Heart left ventricle (tissue), 16 donors: Measurements from ENCODE around the gene LRRTM4. TPM values are rescaled to one million over a fixed set of nuclear protein-coding genes. Genes with fewer than 3 reads are reported as not detected.

ENCODE experiments used
- ATAC-seq, 4 donors: fragments of 200-7000 bp; cut with Tn5 transposase; one replicate each; pipeline ENCODE4 v1.9.1; 2020 to 2022; ENCODE audit warnings: moderate library complexity in 4 of 4, mild to moderate bottlenecking in 3 of 4, moderate number of reproducible peaks in 1 of 4
- DNase-seq, 5 donors: peaks; one replicate each; pipeline ENCODE4 v3.0.0-alpha.2; 2020
- H3K27ac ChIP-seq, 12 donors: fragments of 200-600 bp; sonication (generic) in 4 of 12; one replicate each; pipeline versions ENCODE4 v1.5.0 to v1.8.0; 2016 to 2022; ENCODE audit warnings: mild to moderate bottlenecking in 2 of 12
- H3K27me3 ChIP-seq, 9 donors: fragments of 200-600 bp; sonication (generic) in 2 of 9; one replicate each; pipeline versions ENCODE4 v1.5.1 to v1.8.0; 2016 to 2022; ENCODE audit warnings: mild to moderate bottlenecking in 3 of 9
- H3K36me3 ChIP-seq, 9 donors: fragments of 200-600 bp; sonication (generic) in 2 of 9; one replicate each; pipeline versions ENCODE4 v1.5.0 to v1.8.0; 2018 to 2022; ENCODE audit warnings: mild to moderate bottlenecking in 2 of 9
- H3K4me1 ChIP-seq, 12 donors: fragments of 200-600 bp; sonication (generic) in 4 of 12; one replicate each; pipeline versions ENCODE4 v1.5.0 to v1.8.0; 2016 to 2022; ENCODE audit warnings: mild to moderate bottlenecking in 3 of 12
- H3K4me3 ChIP-seq, 12 donors: fragments of 200-600 bp; sonication (generic) in 4 of 12; one replicate each; pipeline versions ENCODE4 v1.5.0 to v1.8.0; 2017 to 2022; ENCODE audit warnings: mild to moderate bottlenecking in 9 of 12, moderate library complexity in 4 of 12
- H3K9me3 ChIP-seq, 12 donors: fragments of 200-600 bp; sonication (generic) in 4 of 12; one replicate each; pipeline versions ENCODE4 v1.5.0 to v1.8.0; 2016 to 2022; ENCODE audit warnings: mild to moderate bottlenecking in 1 of 12
- CTCF ChIP-seq, 12 donors: fragments of 200-600 bp; sonication (generic) in 4 of 12; IDR thresholded peaks; one replicate each; pipeline versions ENCODE4 v1.5.0 to v1.8.0; 2018 to 2022; ENCODE audit warnings: antibody characterized with exemption in 12 of 12, mild to moderate bottlenecking in 5 of 12
- POLR2A ChIP-seq, 2 donors: fragments of 450-650 bp; IDR thresholded peaks; one replicate each; pipeline ENCODE4 v1.6.1; 2017; ENCODE audit warnings: antibody characterized with exemption in 2 of 2, mild to moderate bottlenecking in 2 of 2, moderate library complexity in 2 of 2
- WGBS, 4 donors: extraction: QIAGEN DNeasy Blood & Tissue Kit in 2 of 4; methylation state at CpG; one replicate each; pipeline versions ENCODE4 v1.1.5 to v1.1.7; 2013 to 2018; 5-methylcytosine and 5-hydroxymethylcytosine counted together
- intact Hi-C, 10 donors: fragments of 100-400 bp; cut with DNase I; formaldehyde crosslinking; loops; one replicate each; pipeline versions ENCODE4 v1.11.1 to v1.14.2; 2022
- polyA plus RNA-seq, 2 donors: library from polyadenylated mRNA; stranded (reverse); fragments of 200-250 nt; gene quantifications; one replicate each; pipeline ENCODE4 v1.2.3, GENCODE V29; 2013
- total RNA-seq, 9 donors: library from RNA; depleted of rRNA in 2 of 9; stranded (reverse); fragments of >200 nt in 2 of 9; fragmentation: NEBNext Ultra II Directional in 3 of 9; extraction: Animal tissue kit (Norgen Biotek cat#: 25700) in 3 of 9; gene quantifications; one replicate each; pipeline versions ENCODE4 v1.1.0 to v1.2.4, GENCODE V29; 2016 to 2023
- donor health status: ischemic (EF 13 %, LVEDD 7.1; RV severe dilation, severe dysfunction).
- donor health status: healthy with polysubstance abuse.
- donor health status: DM: no; HTN: yes; CAD: no.
- donor health status: DM: no; HTN: no; CAD: no.
- donor health status: ischemic (EF 25% LVEDD 6.9; RV normal size, moderate dysfunction).
- donor health status: ischemic (EF 25% LVEDD 5.7; RV mildly dilated, moderate dysfunction).
- donor health status: healthy.
- donor health status: DM: yes; HTN: yes; CAD: no.
- donor health status: ischemic (EF 35%, LVEDD 5.7; RV mildly dilated, moderate dysfunction).
- donor health status: nonischemic (EF 11% LVEDD 7.7; RV severe dilation, severe dysfunction).
- donor health status: DM: yes; HTN: yes; CAD: no.
- donor health status: PGD.
- donor health status: ischemic (EF 29% LVEDD 5.4; RV normal size, mild dysfunction).
- donor health status: nonischemic (EF 23%, LVEDD 6.1; RV moderate dilation, normal function).

The LRRTM4 gene
- total and polyA plus RNA-seq, 11 donors = 0.15 to 1.3 (median 0.50) TPM; not detected in 1

- Histone ChIP-seq H3K36me3 (no peaks in the 10 kb centered on the region), H3K27ac (no peak overlapping the region), H3K9me3 (no peaks in the 10 kb centered on the region), H3K4me3 (no peak overlapping the region), H3K27me3 (no peaks in the 10 kb centered on the region), H3K4me1 (no peaks in the 10 kb centered on the region)
- no peak for ATAC-seq
- TF ChIP-seq CTCF (IDR thresholded peaks at IDR 0.05) (no peak), POLR2A (IDR thresholded peaks at IDR 0.05) (no peak)
- DNase-seq = no peak
- intact Hi-C loops = no loop called here
- whole genome bisulfite sequencing, 4 donors = 31 to 47% (median 40%) methylated on average over 3 of the region's 3 CpGs
Measured at GRCh38 chr2:76826691-76827090, 695.5 kb downstream of the LRRTM4 start.

GRCh38 chr2:76825140-76825970 is 696.8 kb downstream of the LRRTM4 start:
- Histone ChIP-seq H3K27ac (no peak overlapping the region), H3K36me3 (no peaks in the 10 kb centered on the region), H3K4me3 (no peak overlapping the region), H3K4me1 (no peaks in the 10 kb centered on the region), H3K9me3 (no peaks in the 10 kb centered on the region), H3K27me3 (no peaks in the 10 kb centered on the region)
- 63 to 77% (median 69%) methylated on average over 6 of the region's 6 CpGs for WGBS, 4 donors
- TF ChIP-seq CTCF (IDR thresholded peaks at IDR 0.05) = no peak
- TF ChIP-seq POLR2A (IDR thresholded peaks at IDR 0.05) = no peak
- DNase-seq = no peak
- ATAC-seq = no peak
- intact Hi-C loops = no loop called here

- DNase-seq (no peak), ATAC-seq (no peak)
- no peak overlapping the region for H3K27ac ChIP-seq
- H3K27me3 ChIP-seq = no peaks in the 10 kb centered on the region
- H3K4me3 ChIP-seq = no peak overlapping the region
- H3K36me3 ChIP-seq = no peaks in the 10 kb centered on the region
- 87 to 91% (median 89%) methylated on average over 2 of the region's 2 CpGs for WGBS, 4 donors
- TF ChIP-seq POLR2A (IDR thresholded peaks at IDR 0.05) (no peak), CTCF (IDR thresholded peaks at IDR 0.05) (no peak)
- no peaks in the 10 kb centered on the region for H3K4me1 ChIP-seq
- no peaks in the 10 kb centered on the region for H3K9me3 ChIP-seq
- intact Hi-C loops = no loop called here
Measured at GRCh38 chr2:76821731-76822130, 700.4 kb downstream of the LRRTM4 start.

GRCh38 chr2:76813084-76813483 is 709.1 kb downstream of the LRRTM4 start:
- TF ChIP-seq CTCF (IDR thresholded peaks at IDR 0.05) = no peak
- no peak for TF ChIP-seq POLR2A (IDR thresholded peaks at IDR 0.05)
- Histone ChIP-seq H3K27me3 (no peaks in the 10 kb centered on the region), H3K36me3 (no peaks in the 10 kb centered on the region), H3K4me1 (no peaks in the 10 kb centered on the region), H3K9me3 (no peaks in the 10 kb centered on the region), H3K27ac (no peak overlapping the region), H3K4me3 (no peak overlapping the region)
- no peak for ATAC-seq
- 82 to 92% (median 88%) methylated on average over 1 of the region's 1 CpG for WGBS, 4 donors
- no peak for DNase-seq
- intact Hi-C loops = no loop called here
